Naive thymus-derived CD8-positive, alpha-beta T cell (primary cell): ENCODE data around the gene RAB1B. TPM values are rescaled to one million over a fixed set of nuclear protein-coding genes. Genes with fewer than 3 reads are reported as not detected.
"Not testable (repeated sequence)": the region's sequence is repeated elsewhere in the genome, so short reads cannot be mapped to it uniquely, and the experiment has no call there.

Source experiments
- ATAC-seq, 2 donors: fragments of 150-1000 bp; cut with Tn5 transposase in 1 of 2; sonication (Bioruptor Pico), chemical (Tn5 transposase) in 1 of 2; 1 replicate in 1 of 2; 2 replicates in 1 of 2; pipeline ENCODE4 v1.10.0; 2021; ENCODE audit warnings: mild to moderate bottlenecking in 2 of 2, moderate library complexity in 2 of 2
- POLR2A ChIA-PET: fragments of 350-600 bp; sonication (Branson Sonifier 250); formaldehyde crosslinking; loops from one replicate; lab custom pipeline; 2021; ENCODE audit warnings: antibody characterized with exemption; lab: Charles Lee
- DNase-seq, 10 donors: peaks; one replicate each; pipeline versions ENCODE4 v3.0.0 to v3.0.0-alpha.2; 2020 to 2022
- H3K27ac Mint-ChIP-seq, 10 donors: one replicate each; pipeline ENCODE4 v1.8.0; 2020 to 2022; ENCODE audit warnings: mild to moderate bottlenecking in 10 of 10, mixed read lengths in 10 of 10, moderate library complexity in 4 of 10, inconsistent platforms in 1 of 10
- H3K27me3 Mint-ChIP-seq, 5 donors: one replicate each; pipeline ENCODE4 v1.8.0; 2021 to 2022; ENCODE audit warnings: mixed read lengths in 5 of 5
- H3K36me3 Mint-ChIP-seq, 3 donors: one replicate each; pipeline ENCODE4 v1.8.0; 2020 to 2022; ENCODE audit warnings: mixed read lengths in 3 of 3, mild to moderate bottlenecking in 2 of 3, inconsistent platforms in 1 of 3
- H3K4me1 Mint-ChIP-seq, 4 donors: one replicate each; pipeline ENCODE4 v1.8.0; 2021 to 2022; ENCODE audit warnings: mixed read lengths in 4 of 4
- H3K4me3 Mint-ChIP-seq, 10 donors: one replicate each; pipeline ENCODE4 v1.8.0; 2020 to 2022; ENCODE audit warnings: mild to moderate bottlenecking in 10 of 10, mixed read lengths in 10 of 10, moderate library complexity in 6 of 10, inconsistent platforms in 1 of 10
- H3K9me3 Mint-ChIP-seq, 9 donors: one replicate each; pipeline ENCODE4 v1.8.0; 2020 to 2022; ENCODE audit warnings: mixed read lengths in 9 of 9, mild to moderate bottlenecking in 3 of 9, inconsistent platforms in 1 of 9, moderate library complexity in 1 of 9
- polyA plus RNA-seq, 3 donors: library from polyadenylated mRNA; unstranded; fragments of 300-500 nt; fragmentation: Illumina TruSeq; gene quantifications; one replicate each; pipeline ENCODE4 v1.2.3, GENCODE V29; 2021
- total RNA-seq, 8 experiments: library from RNA in 2 of 8; stranded (reverse) in 2 of 8; gene quantifications; one replicate each; pipeline ENCODE4 v1.2.3 and lab custom pipeline; 2021 to 2026

Gene RAB1B
- total and polyA plus RNA-seq, 5 experiments from 2014 or later, result 13.1 to 69.2 (median 16.1) TPM

DNA sequence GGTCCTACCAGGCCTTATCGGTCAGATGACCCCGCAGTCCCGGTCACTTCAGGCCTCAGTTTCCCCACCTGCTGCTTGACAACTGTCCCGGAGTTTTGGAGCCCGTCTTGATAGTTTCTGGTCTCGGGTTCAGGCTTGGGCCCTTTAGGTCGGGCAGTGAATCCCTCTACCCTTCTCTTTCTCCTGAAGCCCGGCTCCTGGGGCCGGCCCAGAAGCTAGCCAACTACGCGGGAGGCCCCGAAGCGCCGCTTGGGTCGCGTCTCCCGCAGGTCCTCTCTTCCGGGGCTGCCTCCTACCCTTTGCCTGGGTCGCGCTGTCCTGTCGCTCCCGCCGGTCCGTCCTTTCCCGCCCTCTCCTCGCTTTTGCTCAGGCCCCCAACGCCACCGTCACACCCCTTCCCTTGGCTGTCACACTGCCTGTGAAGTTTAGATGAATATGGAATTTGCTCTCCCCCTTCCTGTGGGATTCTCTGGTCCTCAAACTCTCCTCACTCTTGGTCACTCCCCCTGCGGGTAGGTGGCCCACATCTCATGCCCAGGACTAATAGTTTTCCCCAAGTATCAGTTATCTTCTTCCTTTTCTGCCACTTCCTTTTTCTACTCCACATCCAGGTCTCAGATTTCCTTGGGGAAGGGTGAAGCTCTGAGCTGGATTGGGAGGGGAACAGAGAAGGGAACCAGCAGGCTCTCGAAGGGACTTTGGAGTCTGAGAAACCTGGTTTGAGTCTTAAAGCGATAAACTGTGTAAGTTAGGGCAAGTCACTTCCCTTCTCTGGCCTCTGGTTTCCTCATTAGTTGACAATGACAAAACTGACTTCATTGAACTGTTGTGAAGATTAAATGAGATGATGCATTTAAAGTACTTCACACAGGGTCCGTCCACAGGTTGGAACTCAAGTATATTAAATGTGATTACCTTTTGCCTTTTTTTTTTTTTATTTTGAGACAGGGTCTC lies 790 bp downstream of the RAB1B start:
- H3K36me3 Mint-ChIP-seq, result peaks cover 3 to 47% (median 8%) of the 10 kb centered on the region in 3 donors
- peak overlapping the region; percentile 95 to 100 (median 98) for H3K27ac Mint-ChIP-seq
- ATAC-seq (no peak), DNase-seq (no peak)
- peaks cover 0 to 2% (median 0%) of the 10 kb centered on the region in 5 donors for H3K27me3 Mint-ChIP-seq
- peaks cover 0 to 2% (median 0%) of the 10 kb centered on the region in 9 donors for H3K9me3 Mint-ChIP-seq
- peak overlapping the region; percentile 89 to 98 (median 94) for H3K4me3 Mint-ChIP-seq
- peaks cover 27 to 54% (median 48%) of the 10 kb centered on the region in 4 donors for H3K4me1 Mint-ChIP-seq
- POLR2A ChIA-PET, result interaction anchor here (0.6 to 6.7 kb wide), 11 partner anchors 13 to 1074 kb away, joined by 3 to 102 read pairs (median 4); partner anchors contain the start of genes CCDC85B, CNIH2, PCNX3 and RELA

DNA sequence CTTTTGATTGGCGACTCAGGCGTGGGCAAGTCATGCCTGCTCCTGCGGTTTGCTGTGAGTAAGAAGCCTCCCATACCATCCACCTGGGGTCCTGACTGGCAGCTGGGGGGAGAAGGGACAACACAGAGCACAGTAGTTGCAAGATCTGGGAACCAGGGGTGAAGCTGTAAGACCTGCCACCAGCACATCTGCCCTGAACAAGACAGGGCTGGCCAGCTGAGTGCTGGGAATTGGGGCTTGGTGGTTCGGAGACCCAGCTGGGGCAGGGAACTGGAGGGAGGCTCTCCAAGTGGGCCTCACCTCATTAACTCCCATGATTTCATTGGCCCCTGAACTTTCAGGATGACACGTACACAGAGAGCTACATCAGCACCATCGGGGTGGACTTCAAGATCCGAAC lies 3.4 kb downstream of the RAB1B start:
- H3K4me1 Mint-ChIP-seq, result peaks cover 27 to 52% (median 51%) of the 10 kb centered on the region in 4 donors
- POLR2A ChIA-PET, result interaction anchor here (0.5 to 0.6 kb wide), 2 partner anchors 53 to 203 kb away, joined by 3 read pairs; no protein-coding TSS in a partner anchor

DNA sequence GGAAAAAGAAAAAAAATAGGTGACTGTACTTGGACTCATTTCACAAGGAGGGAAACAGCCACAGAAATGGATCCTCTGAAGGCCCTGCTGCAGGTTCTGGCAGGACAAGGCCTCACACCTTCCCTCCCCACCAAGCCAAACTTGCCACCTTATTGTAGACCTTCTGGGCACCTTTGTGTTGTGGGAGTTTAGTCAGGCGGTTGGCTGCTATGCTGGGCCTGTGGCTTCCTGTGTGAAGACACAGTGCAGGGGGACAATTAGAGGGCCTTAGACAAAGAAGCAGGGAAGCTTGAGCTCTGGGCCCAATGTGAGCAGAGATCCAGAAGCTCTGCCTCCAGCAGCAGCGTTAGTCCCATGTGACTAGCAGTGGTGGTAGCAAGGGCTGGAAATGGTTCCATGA lies 4.2 kb downstream of the RAB1B start:
- peak overlapping the region in 4 of 10 donors; percentile 11 to 80 (median 50) for H3K4me3 Mint-ChIP-seq
- H3K4me1 Mint-ChIP-seq, result peaks cover 26 to 53% (median 51%) of the 10 kb centered on the region in 4 donors
- POLR2A ChIA-PET, result no interaction called here
- no peak for ATAC-seq
- peaks cover 2 to 60% (median 8%) of the 10 kb centered on the region in 3 donors for H3K36me3 Mint-ChIP-seq
- H3K27ac Mint-ChIP-seq, result peak overlapping the region in 5 of 10 donors; percentile 29 to 89 (median 63)
- H3K27me3 Mint-ChIP-seq, result peaks cover 0 to 2% (median 0%) of the 10 kb centered on the region in 5 donors
- peaks cover 0 to 2% (median 0%) of the 10 kb centered on the region in 9 donors for H3K9me3 Mint-ChIP-seq
- no peak for DNase-seq

More for the DNA sequence above, 3.4 kb downstream of the RAB1B start:
- peaks cover 2 to 60% (median 8%) of the 10 kb centered on the region in 3 donors for H3K36me3 Mint-ChIP-seq
- ATAC-seq (no peak), DNase-seq (no peak)
- H3K4me3 Mint-ChIP-seq, result peak overlapping the region in 4 of 10 donors; percentile 6 to 80 (median 43)
- H3K9me3 Mint-ChIP-seq, result peaks cover 0 to 2% (median 0%) of the 10 kb centered on the region in 9 donors
- H3K27me3 Mint-ChIP-seq, result peaks cover 0 to 2% (median 0%) of the 10 kb centered on the region in 5 donors
- peak overlapping the region in 5 of 10 donors; percentile 24 to 82 (median 78) for H3K27ac Mint-ChIP-seq

DNA sequence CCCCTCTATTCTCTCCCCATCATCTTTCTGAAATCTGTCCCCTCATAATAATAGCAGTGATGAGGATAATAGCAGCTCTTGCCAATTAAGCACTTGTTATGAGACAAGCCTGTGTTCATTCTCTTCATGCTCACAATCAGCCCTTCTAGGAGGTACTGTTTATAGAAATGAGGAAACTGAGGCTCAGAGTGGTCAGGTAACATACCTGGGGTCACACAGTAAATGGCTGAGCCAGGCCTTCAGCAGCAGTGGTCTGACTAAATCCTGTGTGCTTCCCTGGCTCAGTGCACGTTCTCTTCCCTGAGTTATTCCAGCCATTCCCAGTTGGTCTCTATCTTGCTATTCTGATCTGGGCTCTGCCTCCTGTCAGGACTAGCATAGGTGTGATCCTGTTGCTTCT lies 5.8 kb downstream of the RAB1B start:
- H3K9me3 Mint-ChIP-seq, result no peaks in the 10 kb centered on the region
- peaks cover 2 to 60% (median 6%) of the 10 kb centered on the region in 3 donors for H3K36me3 Mint-ChIP-seq
- H3K4me3 Mint-ChIP-seq, result peak overlapping the region in 1 of 10 donors; percentile 48
- peaks cover 21 to 55% (median 51%) of the 10 kb centered on the region in 4 donors for H3K4me1 Mint-ChIP-seq
- POLR2A ChIA-PET, result no interaction called here
- H3K27ac Mint-ChIP-seq, result peak overlapping the region in 3 of 10 donors; percentile 1 to 87 (median 51)
- ATAC-seq (no peak), DNase-seq (no peak)
- peaks cover 0 to under 1% (median 0%) of the 10 kb centered on the region in 5 donors for H3K27me3 Mint-ChIP-seq

- Mint-ChIP-seq H3K4me3 (no peak overlapping the region), H3K27ac (peak overlapping the region in 2 of 10 donors; percentile 37 to 41), H3K9me3 (no peaks in the 10 kb centered on the region), H3K4me1 (peaks cover 17 to 51% (median 43%) of the 10 kb centered on the region in 4 donors), H3K36me3 (peaks cover 2 to 57% (median 3%) of the 10 kb centered on the region in 3 donors), H3K27me3 (no peaks in the 10 kb centered on the region)
- DNase-seq, result no peak
- no peak for ATAC-seq
- POLR2A ChIA-PET, result no interaction called here
Measured at GRCh38 chr11:66275396-66275795, 7.0 kb downstream of the RAB1B start.

GRCh38 chr11:66275984-66276612 lies 7.7 kb downstream of the RAB1B start:
- Mint-ChIP-seq H3K9me3 (no peaks in the 10 kb centered on the region), H3K4me1 (peaks cover 14 to 45% (median 39%) of the 10 kb centered on the region in 4 donors), H3K27me3 (peaks cover 0 to 3% (median 0%) of the 10 kb centered on the region in 5 donors), H3K36me3 (peaks cover 2 to 52% (median 3%) of the 10 kb centered on the region in 3 donors), H3K27ac (peak overlapping the region in 3 of 10 donors; percentile 37 to 57 (median 40)), H3K4me3 (no peak overlapping the region)
- no peak for DNase-seq
- no peak for ATAC-seq
- POLR2A ChIA-PET, result no interaction called here

GRCh38 chr11:66276619-66277018 lies 8.2 kb downstream of the RAB1B start:
- peak overlapping the region in 3 of 10 donors; percentile 30 to 42 (median 32) for H3K4me3 Mint-ChIP-seq
- peak overlapping the region in 6 of 10 donors; percentile 9 to 86 (median 61) for H3K27ac Mint-ChIP-seq
- ATAC-seq, H3K27me3 Mint-ChIP-seq, DNase-seq, H3K9me3 Mint-ChIP-seq: not testable (repeated sequence)
- H3K4me1 Mint-ChIP-seq, result peaks cover 14 to 50% (median 42%) of the 10 kb centered on the region in 4 donors
- peaks cover 2 to 48% (median 3%) of the 10 kb centered on the region in 3 donors for H3K36me3 Mint-ChIP-seq
- POLR2A ChIA-PET, result interaction anchor here (1.5 to 11.2 kb wide), 2 partner anchors 9 to 12 kb away, joined by 5 to 102 read pairs; partner anchors contain the start of genes RAB1B and YIF1A

- H3K9me3 Mint-ChIP-seq, ATAC-seq, H3K27me3 Mint-ChIP-seq, DNase-seq: not testable (repeated sequence)
- Mint-ChIP-seq H3K4me3 (peak overlapping the region in 9 of 10 donors; percentile 15 to 69 (median 37)), H3K4me1 (peaks cover 16 to 55% (median 41%) of the 10 kb centered on the region in 4 donors), H3K36me3 (peaks cover 2 to 43% (median 3%) of the 10 kb centered on the region in 3 donors), H3K27ac (peak overlapping the region in 6 of 10 donors; percentile 53 to 86 (median 62))
- POLR2A ChIA-PET, result interaction anchor here (1.1 to 11.2 kb wide), 3 partner anchors 9 to 15 kb away, joined by 3 to 102 read pairs (median 5); partner anchors contain the start of genes RAB1B and YIF1A
Measured at GRCh38 chr11:66277064-66277463, 8.6 kb downstream of the RAB1B start.

- DNase-seq, result peak in 7 of 10 donors; percentile 30 to 66 (median 49)
- Mint-ChIP-seq H3K36me3 (peaks cover 2 to 37% (median 3%) of the 10 kb centered on the region in 3 donors), H3K27me3 (peaks cover 0 to 3% (median 0%) of the 10 kb centered on the region in 5 donors), H3K4me1 (peaks cover 15 to 57% (median 41%) of the 10 kb centered on the region in 4 donors), H3K27ac (peak within 1 kb of the TSS in 8 of 10 donors; percentile 62 to 93 (median 78)), H3K4me3 (peak within 1 kb of the TSS; percentile 48 to 80 (median 66)), H3K9me3 (no peaks in the 10 kb centered on the region)
- POLR2A ChIA-PET, result interaction anchor here (1.1 to 11.2 kb wide), 3 partner anchors 10 to 15 kb away, joined by 3 to 102 read pairs (median 5); partner anchors contain the start of genes RAB1B and YIF1A
- peak; percentile 37 to 50 for ATAC-seq
Measured at GRCh38 chr11:66277471-66278362, 9.3 kb downstream of the RAB1B start, which contains the start of gene CNIH2. Gene CNIH2 (plus strand): TSS chr11:66278175. CDS start chr11:66278457, 282 bp downstream.

DNA sequence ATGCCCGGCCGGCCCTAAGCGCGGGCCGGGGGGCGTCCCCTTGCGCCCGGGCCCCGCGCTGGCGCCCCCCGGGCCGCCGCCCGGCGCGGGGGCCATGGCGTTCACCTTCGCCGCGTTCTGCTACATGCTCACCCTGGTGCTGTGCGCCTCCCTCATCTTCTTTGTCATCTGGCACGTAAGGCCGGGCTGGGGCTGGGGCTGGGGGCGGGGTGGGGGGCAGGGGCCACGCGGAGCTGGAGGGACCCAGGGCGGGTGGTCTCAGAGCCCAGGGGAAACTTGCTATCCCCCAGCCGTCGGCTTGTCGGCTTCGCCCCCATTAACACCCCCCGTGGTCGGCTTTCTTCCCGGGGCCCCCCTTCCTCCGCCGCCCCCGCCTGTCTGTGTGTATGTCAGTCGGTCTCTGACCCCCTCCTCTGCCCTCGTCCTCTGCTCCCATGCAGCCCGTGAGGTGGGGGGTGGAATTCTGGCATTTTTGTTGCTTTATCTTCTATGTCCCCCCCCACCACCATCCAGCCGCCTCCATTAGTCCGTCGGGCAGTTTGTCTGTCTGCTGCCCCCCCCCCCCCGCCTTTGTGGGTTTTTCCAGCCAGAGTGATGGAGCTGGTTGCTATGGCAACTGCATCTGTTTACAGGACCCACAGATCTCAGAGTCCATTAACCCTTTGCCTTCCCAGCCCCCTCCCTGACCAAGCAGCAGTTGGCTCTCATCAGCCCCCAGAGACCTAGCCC lies 10.1 kb downstream of the RAB1B start:
- Mint-ChIP-seq H3K36me3 (peaks cover under 1 to 29% (median 2%) of the 10 kb centered on the region in 3 donors), H3K9me3 (no peaks in the 10 kb centered on the region), H3K4me1 (peaks cover 12 to 58% (median 41%) of the 10 kb centered on the region in 4 donors), H3K4me3 (peak overlapping the region; percentile 48 to 80 (median 66)), H3K27me3 (peaks cover 0 to 3% (median 0%) of the 10 kb centered on the region in 5 donors), H3K27ac (peak overlapping the region in 8 of 10 donors; percentile 32 to 93 (median 78))
- peak in 2 of 10 donors; percentile 37 to 40 for DNase-seq
- peak in 1 of 2 donors; percentile 13 for ATAC-seq
- POLR2A ChIA-PET, result interaction anchor here (0.6 to 11.2 kb wide), 4 partner anchors 9 to 963 kb away, joined by 3 to 102 read pairs (median 4); partner anchors contain the start of genes RAB1B and YIF1A
